GM23338 (cell line): Measurements from ENCODE around the gene CYB5B. TPM values are rescaled to one million over a fixed set of nuclear protein-coding genes. Genes with fewer than 3 reads are reported as not detected.

Source experiments
- ATAC-seq: fragments of 200-7000 bp; cut with Tn5 transposase; 3 replicates; pipeline ENCODE4 v1.9.1; 2020
- DNase-seq: peaks from one replicate; pipeline ENCODE4 v3.0.0-alpha.2; 2015; ENCODE audit warnings: low spot score
- H2AFZ ChIP-seq: fragments of 200-600 bp; sonication (generic); 2 replicates; pipeline ENCODE4 v1.8.0; 2016; ENCODE audit warnings: antibody characterized with exemption, mild to moderate bottlenecking, moderate library complexity
- H3F3A ChIP-seq: fragments of 200-600 bp; sonication (generic); replicated peaks from 2 replicates; pipeline ENCODE4 v1.8.0; 2017; ENCODE audit warnings: antibody characterized with exemption, mixed run types, low read depth
- H3K27ac ChIP-seq: fragments of 200-600 bp; sonication (generic); 2 replicates; pipeline ENCODE4 v1.6.1; 2016; ENCODE audit warnings: low read depth
- H3K27me3 ChIP-seq: fragments of 200-600 bp; sonication (generic); 2 replicates; pipeline ENCODE4 v1.8.0; 2016; ENCODE audit warnings: mild to moderate bottlenecking, mixed run types, moderate library complexity; ENCODE audit not compliant: insufficient read depth
- H3K36me3 ChIP-seq: fragments of 200-600 bp; sonication (generic); 2 replicates; pipeline ENCODE4 v1.8.0; 2016; ENCODE audit warnings: mild to moderate bottlenecking; ENCODE audit not compliant: insufficient read depth
- H3K4me1 ChIP-seq: fragments of 200-600 bp; sonication (generic); 2 replicates; pipeline ENCODE4 v1.8.0; 2016; ENCODE audit warnings: mild to moderate bottlenecking, moderate library complexity; ENCODE audit not compliant: insufficient read depth
- H3K4me2 ChIP-seq: fragments of 200-600 bp; sonication (generic); 2 replicates; pipeline ENCODE4 v1.7.1; 2017; ENCODE audit warnings: mixed run types
- H3K4me3 ChIP-seq: fragments of 200-600 bp; sonication (generic); 2 replicates; pipeline ENCODE4 v1.6.1; 2016; ENCODE audit warnings: mixed run types
- H3K79me2 ChIP-seq: fragments of 200-600 bp; sonication (generic); replicated peaks from 2 replicates; pipeline ENCODE4 v1.8.0; 2017; ENCODE audit warnings: mild to moderate bottlenecking; ENCODE audit not compliant: insufficient read depth
- H3K9me2 ChIP-seq: fragments of 200-600 bp; sonication (generic); 2 replicates; pipeline ENCODE4 v1.8.0; 2017; ENCODE audit not compliant: insufficient read depth
- H4K20me1 ChIP-seq: fragments of 200-600 bp; sonication (generic); replicated peaks from 2 replicates; pipeline ENCODE4 v1.8.0; 2017; ENCODE audit warnings: mild to moderate bottlenecking; ENCODE audit not compliant: insufficient read depth
- H3K27ac Mint-ChIP-seq: 2 replicates; pipeline ENCODE4 v1.8.0; 2020; ENCODE audit warnings: inconsistent platforms, mild to moderate bottlenecking, moderate library complexity, mixed read lengths
- H3K27me3 Mint-ChIP-seq: 3 replicates; pipeline ENCODE4 v1.8.0; 2022; ENCODE audit warnings: low read depth, mild to moderate bottlenecking, moderate library complexity, mixed read lengths, inconsistent platforms; ENCODE audit not compliant: insufficient read depth, poor library complexity
- H3K36me3 Mint-ChIP-seq: 3 replicates; pipeline ENCODE4 v1.8.0; 2021; ENCODE audit warnings: low read depth, mild to moderate bottlenecking, inconsistent platforms, moderate library complexity, mixed read lengths
- H3K4me1 Mint-ChIP-seq: 3 replicates; pipeline ENCODE4 v1.8.0; 2020; ENCODE audit warnings: mild to moderate bottlenecking, inconsistent platforms, mixed read lengths
- H3K4me3 Mint-ChIP-seq: 3 replicates; pipeline ENCODE4 v1.8.0; 2021; ENCODE audit warnings: moderate library complexity, mild to moderate bottlenecking, inconsistent platforms, mixed read lengths
- H3K9me3 Mint-ChIP-seq: 3 replicates; pipeline ENCODE4 v1.8.0; 2020; ENCODE audit warnings: moderate library complexity, mild to moderate bottlenecking, inconsistent platforms, mixed read lengths
- CREB1 ChIP-seq: fragments of 250-450 bp; sonication (Bioruptor Pico); IDR thresholded peaks from 2 replicates; pipeline ENCODE4 v1.5.0; 2020; ENCODE audit warnings: low read depth, mild to moderate bottlenecking, moderate library complexity
- EZH2phosphoT487 ChIP-seq: fragments of 200-600 bp; sonication (generic); IDR thresholded peaks from one replicate; pipeline ENCODE4 v1.8.1; 2018; ENCODE audit warnings: antibody characterized with exemption; ENCODE audit not compliant: unreplicated experiment
- JUNB ChIP-seq: IDR thresholded peaks from one replicate; pipeline ENCODE4 v1.6.1; 2016; ENCODE audit warnings: antibody characterized with exemption; ENCODE audit not compliant: unreplicated experiment
- NANOG ChIP-seq: IDR thresholded peaks from 2 replicates; pipeline ENCODE4 v1.6.1; 2016; ENCODE audit warnings: antibody characterized with exemption, borderline replicate concordance
- STAT1 ChIP-seq: IDR thresholded peaks from one replicate; pipeline ENCODE4 v1.6.1; 2016; ENCODE audit warnings: antibody characterized with exemption; ENCODE audit not compliant: unreplicated experiment
- ZNF114 ChIP-seq: fragments of 250-450 bp; sonication (Bioruptor Pico); IDR thresholded peaks from 2 replicates; pipeline ENCODE4 v1.5.0; 2020; ENCODE audit warnings: mild to moderate bottlenecking, moderate library complexity
- polyA plus RNA-seq: library from polyadenylated mRNA; unstranded; fragments of >200 nt; fragmentation: Nextera tagmentation; extraction: Ambion mirVana; gene quantifications from 2 replicates; pipeline ENCODE4 v1.2.1, GENCODE V29; 2016
- total RNA-seq: library from RNA; depleted of rRNA; stranded (reverse); fragments of >200 nt; shearing (Covaris generic); gene quantifications from 2 replicates; pipeline ENCODE4 v1.2.3, GENCODE V29; 2014
- TF ChIP-seq, protein P1 (sequence below): fragments of 250-450 bp; sonication (Bioruptor Pico); IDR thresholded peaks from 2 replicates; pipeline ENCODE4 v1.5.0; 2020; ENCODE audit warnings: mild to moderate bottlenecking, moderate library complexity
- TF ChIP-seq, protein P2 (sequence below), 2 experiments: fragments of 200-600 bp in 1 of 2; sonication (generic) in 1 of 2; conservative IDR thresholded peaks; 2 replicates each; pipeline versions ENCODE4 v1.5.1 to v1.6.1; 2016 to 2017; ENCODE audit warnings: antibody characterized with exemption in 2 of 2, low read depth in 2 of 2, mild to moderate bottlenecking in 2 of 2, moderate library complexity in 1 of 2
- TF ChIP-seq, protein P3 (sequence below): IDR thresholded peaks from 2 replicates; pipeline ENCODE4 v1.6.1; 2016; ENCODE audit warnings: antibody characterized with exemption

Gene CYB5B
- total and polyA plus RNA-seq, 2 experiments from 2014 or later: 72.0 to 110 TPM

DNA sequence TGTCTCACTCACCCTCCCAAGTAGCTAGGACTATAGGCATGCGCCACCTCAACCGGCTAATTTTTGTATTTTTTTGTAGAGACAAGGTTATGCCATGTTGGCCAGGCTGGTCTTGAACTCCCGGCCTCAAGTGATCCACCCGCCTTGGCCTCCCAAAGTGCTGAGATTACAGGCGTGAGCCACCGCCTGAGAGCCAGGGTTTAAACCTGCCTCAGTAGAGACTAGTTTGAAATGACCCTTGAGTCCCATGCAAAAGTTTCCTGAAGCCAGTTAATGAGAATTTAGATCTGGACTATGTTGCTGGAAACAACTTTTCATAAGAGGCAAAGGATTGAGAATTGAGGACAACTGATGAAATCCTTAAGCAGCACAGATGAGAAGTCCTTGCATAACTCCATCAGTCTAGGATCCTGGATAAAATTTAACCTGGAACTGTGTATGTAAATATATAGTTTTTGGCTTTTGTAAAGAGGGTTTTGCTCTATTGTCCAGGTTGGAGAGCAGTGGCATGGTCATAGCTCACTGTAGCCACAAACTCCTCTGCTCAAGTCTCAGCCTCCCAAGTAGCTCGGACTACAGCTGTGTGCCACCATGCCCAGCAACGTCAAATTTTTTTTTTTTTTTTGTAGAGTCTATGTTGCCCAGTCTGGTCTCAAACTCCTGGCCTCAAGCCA lies 43.2 kb downstream of the CYB5B start:
- Histone ChIP-seq H3K4me2 (no peak overlapping the region), H4K20me1 (peaks cover 3% of the 10 kb centered on the region; the same call in 1 of the 2 replicates), H3K79me2 (no peaks in the 10 kb centered on the region), H2AFZ (no peak overlapping the region), H3K4me1 (peaks cover 9% of the 10 kb centered on the region; the same call in 1 of the 2 replicates), H3K27me3 (no peaks in the 10 kb centered on the region), H3K27ac (no peak overlapping the region), H3K4me3 (no peak overlapping the region), H3K36me3 (no peaks in the 10 kb centered on the region), H3K9me2 (no peaks in the 10 kb centered on the region), H3F3A (no peaks in the 10 kb centered on the region)
- TF ChIP-seq, protein P1, sequence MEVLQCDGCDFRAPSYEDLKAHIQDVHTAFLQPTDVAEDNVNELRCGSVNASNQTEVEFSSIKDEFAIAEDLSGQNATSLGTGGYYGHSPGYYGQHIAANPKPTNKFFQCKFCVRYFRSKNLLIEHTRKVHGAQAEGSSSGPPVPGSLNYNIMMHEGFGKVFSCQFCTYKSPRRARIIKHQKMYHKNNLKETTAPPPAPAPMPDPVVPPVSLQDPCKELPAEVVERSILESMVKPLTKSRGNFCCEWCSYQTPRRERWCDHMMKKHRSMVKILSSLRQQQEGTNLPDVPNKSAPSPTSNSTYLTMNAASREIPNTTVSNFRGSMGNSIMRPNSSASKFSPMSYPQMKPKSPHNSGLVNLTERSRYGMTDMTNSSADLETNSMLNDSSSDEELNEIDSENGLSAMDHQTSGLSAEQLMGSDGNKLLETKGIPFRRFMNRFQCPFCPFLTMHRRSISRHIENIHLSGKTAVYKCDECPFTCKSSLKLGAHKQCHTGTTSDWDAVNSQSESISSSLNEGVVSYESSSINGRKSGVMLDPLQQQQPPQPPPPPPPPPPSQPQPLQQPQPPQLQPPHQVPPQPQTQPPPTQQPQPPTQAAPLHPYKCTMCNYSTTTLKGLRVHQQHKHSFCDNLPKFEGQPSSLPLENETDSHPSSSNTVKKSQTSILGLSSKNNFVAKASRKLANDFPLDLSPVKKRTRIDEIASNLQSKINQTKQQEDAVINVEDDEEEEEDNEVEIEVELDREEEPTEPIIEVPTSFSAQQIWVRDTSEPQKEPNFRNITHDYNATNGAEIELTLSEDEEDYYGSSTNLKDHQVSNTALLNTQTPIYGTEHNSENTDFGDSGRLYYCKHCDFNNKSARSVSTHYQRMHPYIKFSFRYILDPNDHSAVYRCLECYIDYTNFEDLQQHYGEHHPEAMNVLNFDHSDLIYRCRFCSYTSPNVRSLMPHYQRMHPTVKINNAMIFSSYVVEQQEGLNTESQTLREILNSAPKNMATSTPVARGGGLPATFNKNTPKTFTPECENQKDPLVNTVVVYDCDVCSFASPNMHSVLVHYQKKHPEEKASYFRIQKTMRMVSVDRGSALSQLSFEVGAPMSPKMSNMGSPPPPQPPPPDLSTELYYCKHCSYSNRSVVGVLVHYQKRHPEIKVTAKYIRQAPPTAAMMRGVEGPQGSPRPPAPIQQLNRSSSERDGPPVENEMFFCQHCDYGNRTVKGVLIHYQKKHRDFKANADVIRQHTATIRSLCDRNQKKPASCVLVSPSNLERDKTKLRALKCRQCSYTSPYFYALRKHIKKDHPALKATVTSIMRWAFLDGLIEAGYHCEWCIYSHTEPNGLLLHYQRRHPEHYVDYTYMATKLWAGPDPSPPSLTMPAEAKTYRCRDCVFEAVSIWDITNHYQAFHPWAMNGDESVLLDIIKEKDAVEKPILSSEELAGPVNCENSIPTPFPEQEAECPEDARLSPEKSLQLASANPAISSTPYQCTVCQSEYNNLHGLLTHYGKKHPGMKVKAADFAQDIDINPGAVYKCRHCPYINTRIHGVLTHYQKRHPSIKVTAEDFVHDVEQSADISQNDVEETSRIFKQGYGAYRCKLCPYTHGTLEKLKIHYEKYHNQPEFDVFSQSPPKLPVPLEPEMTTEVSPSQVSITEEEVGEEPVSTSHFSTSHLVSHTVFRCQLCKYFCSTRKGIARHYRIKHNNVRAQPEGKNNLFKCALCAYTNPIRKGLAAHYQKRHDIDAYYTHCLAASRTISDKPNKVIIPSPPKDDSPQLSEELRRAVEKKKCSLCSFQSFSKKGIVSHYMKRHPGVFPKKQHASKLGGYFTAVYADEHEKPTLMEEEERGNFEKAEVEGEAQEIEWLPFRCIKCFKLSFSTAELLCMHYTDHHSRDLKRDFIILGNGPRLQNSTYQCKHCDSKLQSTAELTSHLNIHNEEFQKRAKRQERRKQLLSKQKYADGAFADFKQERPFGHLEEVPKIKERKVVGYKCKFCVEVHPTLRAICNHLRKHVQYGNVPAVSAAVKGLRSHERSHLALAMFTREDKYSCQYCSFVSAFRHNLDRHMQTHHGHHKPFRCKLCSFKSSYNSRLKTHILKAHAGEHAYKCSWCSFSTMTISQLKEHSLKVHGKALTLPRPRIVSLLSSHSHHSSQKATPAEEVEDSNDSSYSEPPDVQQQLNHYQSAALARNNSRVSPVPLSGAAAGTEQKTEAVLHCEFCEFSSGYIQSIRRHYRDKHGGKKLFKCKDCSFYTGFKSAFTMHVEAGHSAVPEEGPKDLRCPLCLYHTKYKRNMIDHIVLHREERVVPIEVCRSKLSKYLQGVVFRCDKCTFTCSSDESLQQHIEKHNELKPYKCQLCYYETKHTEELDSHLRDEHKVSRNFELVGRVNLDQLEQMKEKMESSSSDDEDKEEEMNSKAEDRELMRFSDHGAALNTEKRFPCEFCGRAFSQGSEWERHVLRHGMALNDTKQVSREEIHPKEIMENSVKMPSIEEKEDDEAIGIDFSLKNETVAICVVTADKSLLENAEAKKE (CRISPR knock-in tag): no peak
- TF ChIP-seq EZH2phosphoT487 (no peak), STAT1 (no peak), CREB1 (no peak), ZNF114 (CRISPR knock-in tag) (no peak), NANOG (no peak), JUNB (no peak)
- TF ChIP-seq, protein P2, sequence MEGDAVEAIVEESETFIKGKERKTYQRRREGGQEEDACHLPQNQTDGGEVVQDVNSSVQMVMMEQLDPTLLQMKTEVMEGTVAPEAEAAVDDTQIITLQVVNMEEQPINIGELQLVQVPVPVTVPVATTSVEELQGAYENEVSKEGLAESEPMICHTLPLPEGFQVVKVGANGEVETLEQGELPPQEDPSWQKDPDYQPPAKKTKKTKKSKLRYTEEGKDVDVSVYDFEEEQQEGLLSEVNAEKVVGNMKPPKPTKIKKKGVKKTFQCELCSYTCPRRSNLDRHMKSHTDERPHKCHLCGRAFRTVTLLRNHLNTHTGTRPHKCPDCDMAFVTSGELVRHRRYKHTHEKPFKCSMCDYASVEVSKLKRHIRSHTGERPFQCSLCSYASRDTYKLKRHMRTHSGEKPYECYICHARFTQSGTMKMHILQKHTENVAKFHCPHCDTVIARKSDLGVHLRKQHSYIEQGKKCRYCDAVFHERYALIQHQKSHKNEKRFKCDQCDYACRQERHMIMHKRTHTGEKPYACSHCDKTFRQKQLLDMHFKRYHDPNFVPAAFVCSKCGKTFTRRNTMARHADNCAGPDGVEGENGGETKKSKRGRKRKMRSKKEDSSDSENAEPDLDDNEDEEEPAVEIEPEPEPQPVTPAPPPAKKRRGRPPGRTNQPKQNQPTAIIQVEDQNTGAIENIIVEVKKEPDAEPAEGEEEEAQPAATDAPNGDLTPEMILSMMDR (conservative IDR thresholded peaks at IDR 0.05; ENCODE audit: low read depth in 2 of 2): no peak
- TF ChIP-seq, protein P3, sequence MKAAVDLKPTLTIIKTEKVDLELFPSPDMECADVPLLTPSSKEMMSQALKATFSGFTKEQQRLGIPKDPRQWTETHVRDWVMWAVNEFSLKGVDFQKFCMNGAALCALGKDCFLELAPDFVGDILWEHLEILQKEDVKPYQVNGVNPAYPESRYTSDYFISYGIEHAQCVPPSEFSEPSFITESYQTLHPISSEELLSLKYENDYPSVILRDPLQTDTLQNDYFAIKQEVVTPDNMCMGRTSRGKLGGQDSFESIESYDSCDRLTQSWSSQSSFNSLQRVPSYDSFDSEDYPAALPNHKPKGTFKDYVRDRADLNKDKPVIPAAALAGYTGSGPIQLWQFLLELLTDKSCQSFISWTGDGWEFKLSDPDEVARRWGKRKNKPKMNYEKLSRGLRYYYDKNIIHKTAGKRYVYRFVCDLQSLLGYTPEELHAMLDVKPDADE: no peak
- Mint-ChIP-seq H3K4me1 (no peaks in the 10 kb centered on the region), H3K27ac (no peak overlapping the region), H3K4me3 (no peak overlapping the region), H3K9me3 (no peaks in the 10 kb centered on the region), H3K36me3 (peaks cover 4% of the 10 kb centered on the region), H3K27me3 (no peaks in the 10 kb centered on the region)
- no peak for DNase-seq
- ATAC-seq: no peak
